PC-9 (cell line): ENCODE data around the gene PPFIBP1. TPM values are rescaled to one million over a fixed set of nuclear protein-coding genes. Genes with fewer than 3 reads are reported as not detected.

Source experiments
- BruUV-seq: library from RNA; stranded (reverse); fragments of 400-500 nt; replicated peaks from 2 replicates; lab custom pipeline; 2021; lab: Mats Ljungman, UMichigan
- CTCF ChIA-PET: fragments of 300-600 bp; sonication (Branson Sonifier 250); formaldehyde crosslinking; loops from one replicate; lab custom pipeline; 2022; ENCODE audit warnings: antibody characterized with exemption; lab: Charles Lee
- POLR2A ChIA-PET: fragments of 300-600 bp; sonication (Branson Sonifier 250); formaldehyde crosslinking; loops from one replicate; lab custom pipeline; 2022; ENCODE audit warnings: antibody characterized with exemption; ENCODE audit not compliant: unreplicated experiment; lab: Charles Lee
- DNase-seq, 2 experiments: peaks; one replicate each; pipeline versions ENCODE4 v3.0.0 to v3.0.0-alpha.2; 2015 to 2022; ENCODE audit warnings: mixed read lengths in 1 of 2
- H2AFZ ChIP-seq: fragments of 200-600 bp; sonication (generic); 2 replicates; pipeline ENCODE4 v1.8.1; 2017; ENCODE audit warnings: antibody characterized with exemption
- H3F3A ChIP-seq: fragments of 200-600 bp; sonication (generic); 2 replicates; pipeline ENCODE4 v1.8.1; 2017; ENCODE audit warnings: antibody characterized with exemption, mild to moderate bottlenecking, low read depth; ENCODE audit not compliant: insufficient read depth
- H3K27ac ChIP-seq: fragments of 200-600 bp; sonication (generic); 2 replicates; pipeline ENCODE4 v1.6.1; 2016; ENCODE audit warnings: mixed run types
- H3K27me3 ChIP-seq: fragments of 200-600 bp; sonication (generic); 2 replicates; pipeline ENCODE4 v1.6.1; 2016; ENCODE audit warnings: low read depth, mixed run types; ENCODE audit not compliant: insufficient read depth
- H3K36me3 ChIP-seq: fragments of 200-600 bp; sonication (generic); 2 replicates; pipeline ENCODE4 v1.6.1; 2016; ENCODE audit warnings: low read depth, mixed run types
- H3K4me1 ChIP-seq: fragments of 200-600 bp; sonication (generic); replicated peaks from 2 replicates; pipeline ENCODE4 v1.6.1; 2016; ENCODE audit warnings: mixed run types; ENCODE audit not compliant: insufficient read depth
- H3K4me2 ChIP-seq: fragments of 200-600 bp; sonication (generic); 2 replicates; pipeline ENCODE4 v1.6.1; 2017; ENCODE audit warnings: mixed run types
- H3K4me3 ChIP-seq: fragments of 200-600 bp; sonication (generic); 2 replicates; pipeline ENCODE4 v1.6.1; 2016; ENCODE audit warnings: mixed run types
- H3K79me2 ChIP-seq: fragments of 200-600 bp; sonication (generic); 2 replicates; pipeline ENCODE4 v1.6.1; 2017; ENCODE audit warnings: low read depth, mixed run types
- H3K9me2 ChIP-seq: fragments of 200-600 bp; sonication (generic); 2 replicates; pipeline ENCODE4 v1.8.1; 2017; ENCODE audit warnings: mild to moderate bottlenecking; ENCODE audit not compliant: insufficient read depth
- H3K9me3 ChIP-seq: fragments of 200-600 bp; sonication (generic); 2 replicates; pipeline ENCODE4 v1.8.1; 2016; ENCODE audit warnings: low read depth; ENCODE audit not compliant: insufficient read depth
- H4K20me1 ChIP-seq: fragments of 200-600 bp; sonication (generic); 2 replicates; pipeline ENCODE4 v1.8.1; 2017; ENCODE audit not compliant: insufficient read depth
- CTCF ChIP-seq: fragments of 200-600 bp; sonication (generic); conservative IDR thresholded peaks from 2 replicates; pipeline ENCODE4 v1.6.1; 2017; ENCODE audit warnings: mixed run types, antibody characterized with exemption, mild to moderate bottlenecking, moderate library complexity
- EZH2 ChIP-seq: fragments of 200-600 bp; sonication (generic); IDR thresholded peaks from 2 replicates; pipeline ENCODE4 v1.8.0; 2017; ENCODE audit warnings: antibody characterized with exemption, low read depth
- intact Hi-C: fragments of 100-400 bp; cut with micrococcal nuclease; formaldehyde crosslinking; loops from one replicate; pipeline ENCODE4 v1.10.0; 2022; ENCODE audit not compliant: unreplicated experiment
- total RNA-seq: library from RNA; stranded (reverse); gene quantifications from 2 replicates; pipeline ENCODE4 v1.2.3, GENCODE V29; 2021

Gene PPFIBP1
- total RNA-seq, 1 experiment from 2014 or later: 77.0 TPM

- TF ChIP-seq EZH2 (no peak), CTCF (no peak)
- ChIA-PET POLR2A (no interaction called here), CTCF (no interaction called here)
- no peak overlapping the region for H3K4me3 ChIP-seq
- no TSS peak for BruUV-seq
- H2AFZ ChIP-seq: no peak overlapping the region
- no peak overlapping the region for H3K4me2 ChIP-seq
- no peaks in the 10 kb centered on the region for H3K79me2 ChIP-seq
- no peaks in the 10 kb centered on the region for H3K4me1 ChIP-seq
- no peaks in the 10 kb centered on the region for H3K36me3 ChIP-seq
- H3F3A ChIP-seq: no peaks in the 10 kb centered on the region
- intact Hi-C loops: no loop called here
- DNase-seq: no peak
- H4K20me1 ChIP-seq: no peaks in the 10 kb centered on the region
- H3K27ac ChIP-seq: no peak overlapping the region
- no peaks in the 10 kb centered on the region for H3K9me2 ChIP-seq
- H3K9me3 ChIP-seq: no peaks in the 10 kb centered on the region
- H3K27me3 ChIP-seq: no peaks in the 10 kb centered on the region
Observed at GRCh38 chr12:27564612-27565213, 40.7 kb downstream of the PPFIBP1 start.

DNA sequence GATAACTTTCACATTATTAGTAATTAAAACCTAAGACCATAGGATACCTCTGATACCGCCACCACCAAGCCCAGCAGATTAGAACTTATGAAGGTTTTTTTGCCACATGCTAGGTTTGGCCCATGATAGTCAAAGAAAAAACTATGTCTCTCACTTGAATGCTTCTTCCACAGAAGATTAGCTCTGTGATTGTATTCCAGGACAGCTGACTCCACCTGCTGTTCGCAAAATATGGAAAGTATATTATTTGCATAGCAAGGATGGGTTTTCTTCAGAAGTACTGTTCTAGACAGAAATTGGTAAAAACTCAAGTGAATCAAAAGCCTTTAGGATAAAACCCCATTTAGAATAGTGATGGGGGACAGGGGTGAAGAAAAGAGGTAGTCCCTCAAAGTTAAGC lies 42.2 kb downstream of the PPFIBP1 start:
- no peak for DNase-seq
- Histone ChIP-seq H3K9me3 (no peaks in the 10 kb centered on the region), H2AFZ (no peak overlapping the region), H3K9me2 (no peaks in the 10 kb centered on the region), H3K4me2 (no peak overlapping the region), H3K27ac (no peak overlapping the region), H3F3A (no peaks in the 10 kb centered on the region), H4K20me1 (no peaks in the 10 kb centered on the region), H3K4me1 (no peaks in the 10 kb centered on the region; the same call in 1 of the 2 replicates), H3K27me3 (no peaks in the 10 kb centered on the region), H3K4me3 (no peak overlapping the region), H3K79me2 (no peaks in the 10 kb centered on the region), H3K36me3 (no peaks in the 10 kb centered on the region)
- no TSS peak for BruUV-seq
- intact Hi-C loops: no loop called here
- CTCF ChIA-PET: interaction anchor here (0.5 kb wide), 1 partner anchor 1073 kb away, joined by 3 read pairs; no protein-coding TSS in a partner anchor
- POLR2A ChIA-PET: no interaction called here
- no peak for TF ChIP-seq EZH2

DNA sequence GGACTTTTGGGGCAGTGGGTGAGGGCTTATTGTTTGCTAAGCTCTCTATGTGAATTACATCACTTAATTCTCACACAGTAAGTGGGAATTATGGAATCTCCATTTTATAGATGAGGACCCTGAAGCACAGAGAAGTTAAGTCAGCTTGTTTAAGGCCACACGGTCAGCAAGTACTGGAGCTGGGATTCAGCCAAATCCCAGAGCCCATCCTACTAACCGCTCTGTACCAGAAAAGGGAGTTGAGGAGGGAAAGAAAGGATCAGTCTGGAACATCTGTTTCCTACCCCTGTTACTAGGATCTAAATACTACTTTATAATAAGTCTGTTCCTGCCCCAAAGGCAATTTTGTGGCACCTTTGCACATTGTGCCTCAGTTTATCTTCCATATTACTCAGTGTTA lies 42.6 kb downstream of the PPFIBP1 start:
- no peaks in the 10 kb centered on the region; the same call in 1 of the 2 replicates for H3K4me1 ChIP-seq
- H3K27me3 ChIP-seq: no peaks in the 10 kb centered on the region
- H3K9me2 ChIP-seq: no peaks in the 10 kb centered on the region
- H4K20me1 ChIP-seq: no peaks in the 10 kb centered on the region
- no peaks in the 10 kb centered on the region for H3K36me3 ChIP-seq
- no peaks in the 10 kb centered on the region for H3K79me2 ChIP-seq
- BruUV-seq: no TSS peak
- H3K4me2 ChIP-seq: no peak overlapping the region
- ChIA-PET POLR2A (no interaction called here), CTCF (no interaction called here)
- TF ChIP-seq EZH2 (no peak), CTCF (no peak)
- DNase-seq: no peak
- no peak overlapping the region for H2AFZ ChIP-seq
- H3K27ac ChIP-seq: no peak overlapping the region
- intact Hi-C loops: no loop called here
- H3K9me3 ChIP-seq: no peaks in the 10 kb centered on the region
- no peak overlapping the region for H3K4me3 ChIP-seq
- H3F3A ChIP-seq: no peaks in the 10 kb centered on the region

DNA sequence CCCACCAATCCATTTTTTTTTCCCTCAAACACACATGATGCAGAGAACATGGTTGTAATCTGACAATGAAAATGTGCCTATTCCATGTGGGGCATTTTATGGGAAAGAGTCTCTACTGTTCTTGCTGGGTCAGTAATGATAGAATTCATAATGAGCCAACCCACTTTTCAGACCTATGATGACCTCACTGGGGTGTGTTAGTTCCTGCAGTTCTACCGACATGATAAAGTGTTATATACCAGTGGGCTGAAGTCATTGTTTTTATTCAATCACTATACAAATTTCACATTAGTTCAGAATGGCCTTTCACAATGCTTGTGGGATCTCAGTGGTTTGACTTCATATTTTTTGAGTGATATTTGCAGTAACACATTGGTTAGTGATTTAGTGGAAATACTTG lies 47.5 kb downstream of the PPFIBP1 start:
- H3K9me2 ChIP-seq: no peaks in the 10 kb centered on the region
- no peaks in the 10 kb centered on the region for H3K36me3 ChIP-seq
- no peak overlapping the region for H3K4me2 ChIP-seq
- H2AFZ ChIP-seq: no peak overlapping the region
- peaks cover 20% of the 10 kb centered on the region for H3K4me1 ChIP-seq
- H3K4me3 ChIP-seq: no peak overlapping the region
- no peak for TF ChIP-seq CTCF
- TF ChIP-seq EZH2: no peak
- ChIA-PET POLR2A (no interaction called here), CTCF (no interaction called here)
- no peaks in the 10 kb centered on the region for H3K27me3 ChIP-seq
- intact Hi-C loops: no loop called here
- peaks cover 11% of the 10 kb centered on the region; the same call in 1 of the 2 replicates for H3K79me2 ChIP-seq
- H4K20me1 ChIP-seq: no peaks in the 10 kb centered on the region
- H3K9me3 ChIP-seq: no peaks in the 10 kb centered on the region
- H3F3A ChIP-seq: no peaks in the 10 kb centered on the region
- no TSS peak for BruUV-seq
- DNase-seq: no peak
- H3K27ac ChIP-seq: no peak overlapping the region
